ENCODE measurements around the gene PEAK1.

The PEAK1 gene

DNA sequence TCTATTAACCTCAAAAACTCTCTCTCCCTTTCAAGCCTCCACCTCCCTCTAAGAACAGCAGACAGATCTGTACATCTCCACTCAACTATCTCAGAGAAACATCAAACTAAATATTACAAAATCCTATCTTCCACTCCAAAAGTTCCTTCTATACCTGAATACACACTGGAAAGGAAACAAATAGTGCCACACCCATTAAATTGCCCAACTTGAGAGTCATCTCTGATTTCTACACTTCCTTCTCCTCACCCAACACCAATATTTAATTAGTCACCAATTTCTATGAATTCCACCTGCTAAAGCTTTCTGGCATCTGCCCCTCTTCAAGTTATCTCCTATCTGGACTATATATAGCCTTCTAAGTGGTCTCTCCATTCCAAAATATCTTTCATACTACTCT lies 65.8 kb downstream of the PEAK1 start:
- DNase-seq: no peak

DNA sequence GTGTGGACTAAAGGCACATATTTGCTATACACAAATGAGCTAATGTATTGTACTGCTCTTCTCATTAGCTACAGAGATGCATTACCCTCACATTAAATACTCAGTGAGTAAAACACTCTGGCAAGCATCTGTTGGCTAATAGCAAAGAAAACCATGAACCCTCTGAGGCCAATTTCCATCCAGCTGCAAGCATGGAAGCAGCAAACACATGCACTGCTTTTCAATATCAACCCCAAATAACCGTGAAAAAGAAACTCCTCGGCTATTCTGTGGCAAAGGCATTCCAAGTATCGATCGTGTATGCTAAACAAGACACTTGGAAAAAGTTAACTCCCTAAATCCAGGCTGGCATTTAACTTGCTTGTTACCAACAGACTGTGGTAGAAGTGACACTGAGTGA lies 67.0 kb downstream of the PEAK1 start:
- no peak for DNase-seq

DNA sequence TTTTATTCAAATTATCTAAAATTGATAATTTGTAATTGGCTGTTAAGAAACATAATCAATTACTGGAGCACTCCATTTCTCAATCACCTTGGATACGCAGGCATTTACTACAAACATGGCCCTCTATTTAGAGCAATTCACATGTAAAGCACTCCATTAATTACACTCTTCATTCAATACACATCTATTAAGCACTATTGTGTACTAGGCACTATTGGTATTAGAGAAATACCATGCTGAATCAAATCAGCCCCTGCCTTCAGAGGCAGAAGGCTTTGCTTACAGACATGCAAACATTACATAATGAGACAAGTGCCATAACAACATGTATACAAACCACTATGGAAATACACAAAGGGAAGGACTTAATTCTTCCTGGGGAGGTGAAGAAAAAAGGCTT lies 69.1 kb downstream of the PEAK1 start:
- DNase-seq: no peak

DNA sequence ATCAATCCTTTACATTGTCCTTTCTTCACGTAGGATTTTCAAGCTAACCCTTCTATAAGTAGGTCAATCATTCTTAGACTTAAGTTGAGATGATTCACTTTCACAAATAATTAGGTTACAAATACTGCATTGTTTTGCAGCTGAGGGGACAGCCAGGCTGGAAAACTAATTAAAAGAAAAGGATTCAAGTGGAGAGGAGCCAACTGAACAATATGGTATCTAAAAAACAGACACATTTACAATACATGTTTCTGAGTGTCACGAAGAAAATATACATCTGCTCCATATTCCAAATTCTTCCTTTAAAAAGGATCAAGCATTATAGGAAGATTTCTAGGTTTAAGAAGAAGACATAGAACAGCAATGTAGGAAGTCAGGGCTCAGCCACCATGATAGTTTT lies 70.2 kb downstream of the PEAK1 start:
- DNase-seq: no peak

DNA sequence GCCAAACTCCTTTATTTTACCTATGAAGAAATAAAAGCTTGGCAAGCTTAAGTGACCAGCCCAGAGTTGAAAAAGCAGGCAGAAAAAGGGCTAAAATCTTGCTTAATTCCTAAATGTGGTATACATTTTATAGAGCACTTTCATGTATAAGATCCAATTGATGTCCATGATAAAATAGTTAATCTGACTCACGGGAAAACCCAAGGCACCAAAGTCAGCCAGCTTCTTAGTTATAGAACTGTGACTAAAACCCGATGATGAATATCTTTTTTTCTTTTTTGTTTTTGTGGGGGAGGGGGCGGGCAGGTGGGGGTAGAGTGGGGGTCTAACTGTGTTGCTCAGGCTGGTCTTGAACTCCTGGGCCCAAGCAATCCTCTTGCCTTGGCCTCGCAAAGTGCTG lies 71.4 kb downstream of the PEAK1 start:
- no peak for DNase-seq

DNA sequence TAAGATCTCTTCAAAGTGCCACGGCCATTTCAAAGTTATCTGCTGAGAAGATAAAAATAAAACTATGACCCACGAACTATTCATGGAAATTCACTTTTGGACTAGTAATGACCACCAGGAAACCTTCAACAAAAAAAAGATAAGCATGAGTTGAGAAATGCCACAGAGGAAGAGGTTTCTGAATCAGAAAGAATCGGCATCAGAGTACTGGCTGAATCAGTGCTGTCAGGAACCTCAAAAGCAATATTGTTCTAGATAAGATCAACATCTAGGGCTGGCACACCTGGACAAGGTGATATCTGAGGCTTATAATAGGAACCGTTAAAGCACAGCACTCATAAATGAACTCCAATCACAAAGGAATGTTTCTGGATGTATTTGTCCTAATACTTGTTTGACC lies 72.7 kb downstream of the PEAK1 start:
- no peak for DNase-seq

DNA sequence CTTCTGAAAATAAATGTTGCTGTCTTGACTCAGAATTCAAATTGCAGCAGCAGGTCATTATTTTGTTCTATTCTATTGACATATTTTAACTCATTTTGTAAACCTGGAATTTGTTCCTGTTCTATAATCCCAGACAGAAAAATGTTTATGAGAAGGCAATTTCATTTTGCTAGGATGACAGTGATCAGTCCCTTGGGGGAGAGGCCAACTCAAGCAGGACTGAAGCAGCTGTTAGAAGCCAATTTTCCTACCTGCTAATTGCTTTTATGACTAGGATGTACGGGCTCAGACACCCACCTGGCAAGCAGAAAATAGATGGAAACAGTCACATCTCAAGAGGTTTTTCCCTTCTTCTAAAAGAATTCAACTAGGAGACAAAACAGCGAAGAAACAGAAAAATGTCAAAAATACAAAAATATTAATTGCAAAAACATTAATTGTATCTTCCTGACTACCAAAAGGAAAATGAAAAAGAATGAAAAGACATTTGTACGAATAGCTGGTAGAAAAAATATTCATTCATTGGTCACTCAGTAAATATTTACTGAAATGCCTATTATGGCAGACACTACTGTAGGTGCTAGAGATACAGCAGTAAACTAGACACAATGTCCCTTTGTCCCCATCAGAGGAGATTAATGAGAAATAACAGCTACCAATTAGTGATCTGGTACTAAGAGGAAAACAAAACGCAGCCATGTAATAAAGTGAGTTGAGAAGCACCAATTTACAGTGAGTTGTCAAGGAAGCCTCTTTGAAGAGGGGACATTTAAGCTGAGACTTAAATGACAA lies 73.5 kb downstream of the PEAK1 start:
- DNase-seq: no peak

DNA sequence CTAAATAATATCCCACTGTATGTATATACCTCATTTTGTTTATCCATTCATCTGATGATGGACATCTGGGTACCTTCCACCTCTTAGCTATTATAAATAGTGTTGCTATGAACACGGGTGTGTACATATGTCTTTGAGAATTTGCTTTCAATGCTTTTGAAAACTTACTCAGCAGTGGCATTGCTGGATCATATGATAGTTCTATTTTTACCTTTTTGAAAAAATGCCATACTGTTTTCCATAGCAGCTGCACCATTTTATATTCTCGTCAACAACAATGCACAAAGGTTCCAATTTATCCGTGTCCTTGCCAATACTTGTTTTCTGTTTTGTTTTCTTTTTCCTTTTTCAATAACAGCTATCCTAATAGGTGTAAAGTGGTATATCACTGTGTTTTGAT lies 77.1 kb downstream of the PEAK1 start:
- DNase-seq: no peak

DNA sequence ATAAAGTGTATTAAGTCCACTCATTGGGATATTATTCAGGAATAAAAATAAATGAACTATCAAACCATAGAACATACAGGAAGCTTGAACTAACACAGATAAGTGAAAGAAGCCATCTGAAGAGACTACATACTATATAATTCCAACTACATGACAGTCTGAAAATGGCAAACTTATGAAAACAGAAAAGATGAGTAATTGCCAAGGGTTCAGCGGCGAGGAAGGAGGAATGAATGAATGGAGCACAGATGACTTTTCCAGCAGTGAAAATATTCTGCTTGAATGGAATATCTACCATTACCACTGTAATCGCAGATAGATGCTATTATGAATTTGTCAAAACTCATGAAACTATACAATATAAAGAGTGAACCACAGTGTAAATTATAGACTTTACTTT lies 79.7 kb downstream of the PEAK1 start:
- no peak for DNase-seq

DNA sequence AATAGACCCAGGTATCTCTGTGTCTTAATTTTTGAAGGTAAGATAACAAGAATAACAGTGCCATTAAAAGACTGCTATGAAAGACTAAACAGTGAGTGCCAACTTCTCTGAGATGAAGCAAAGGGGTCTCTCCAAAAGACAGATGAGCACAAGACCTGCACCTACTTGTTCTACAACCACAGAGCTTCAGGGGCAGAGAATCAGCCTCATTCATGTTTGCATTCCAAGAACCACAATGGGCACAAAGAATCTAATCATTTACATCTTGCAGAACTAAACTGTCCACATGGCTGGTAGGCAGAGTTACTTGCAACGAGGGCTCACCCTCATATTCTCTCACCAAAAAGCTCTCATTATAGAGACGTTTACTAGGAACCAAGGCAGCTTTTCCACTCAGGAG lies 83.9 kb downstream of the PEAK1 start:
- no peak for DNase-seq

DNA sequence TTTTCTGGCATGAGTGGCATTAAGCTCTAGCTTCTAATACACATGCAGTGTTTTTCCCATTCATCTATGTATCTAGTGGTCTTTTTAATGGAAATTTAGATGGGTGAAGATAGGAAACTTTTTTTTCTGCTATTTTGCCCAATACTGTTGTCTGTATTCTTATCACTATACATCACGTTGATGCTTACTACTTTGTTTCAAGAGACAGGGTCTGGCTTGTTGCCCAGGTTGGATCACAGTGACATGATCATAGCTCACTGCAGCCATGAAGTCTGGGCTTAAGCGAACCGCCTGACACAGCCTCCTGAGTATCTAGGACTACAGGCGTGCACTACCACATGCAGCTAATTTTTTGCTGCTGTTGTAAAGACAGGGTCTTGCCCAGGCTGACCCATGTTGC lies 84.6 kb downstream of the PEAK1 start:
- DNase-seq: no peak

DNA sequence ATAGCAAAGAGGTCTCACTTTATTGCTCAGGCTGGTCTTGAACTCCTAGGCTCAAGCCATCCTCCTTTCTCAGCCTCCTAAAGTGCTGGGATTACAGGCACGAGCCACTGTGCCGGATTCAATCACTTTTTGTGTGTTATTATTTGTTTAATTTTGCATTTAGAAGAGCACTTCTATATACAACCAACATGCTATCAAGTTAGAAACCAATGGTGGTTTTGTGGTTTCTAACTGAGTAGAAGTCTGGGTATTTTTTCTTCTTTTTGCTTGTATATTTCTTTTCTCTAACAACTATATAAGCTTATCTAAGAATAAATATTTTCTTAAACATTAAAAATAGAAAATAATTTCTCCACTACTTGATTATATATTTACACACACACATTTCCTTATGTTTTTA lies 86.7 kb downstream of the PEAK1 start:
- no peak for DNase-seq

DNA sequence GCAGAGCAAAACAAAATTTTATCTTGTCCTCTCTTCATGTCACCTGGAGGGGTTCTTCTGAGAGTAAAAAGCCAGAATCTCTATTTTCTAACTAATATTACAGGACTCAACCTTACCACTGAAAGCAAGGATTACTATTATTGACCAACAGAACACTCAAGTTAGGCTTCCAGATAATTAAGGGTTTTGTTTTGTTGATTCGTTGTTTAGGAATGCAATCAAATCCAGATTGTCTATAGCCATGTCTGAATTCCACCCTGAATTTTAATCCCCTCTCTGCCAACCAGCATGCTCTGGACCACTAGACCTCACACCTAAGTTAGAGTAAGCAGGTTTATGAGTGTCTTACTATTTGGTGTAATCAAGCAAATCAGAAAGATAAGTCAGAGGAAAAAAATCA lies 90.7 kb downstream of the PEAK1 start:
- no peak for DNase-seq

DNA sequence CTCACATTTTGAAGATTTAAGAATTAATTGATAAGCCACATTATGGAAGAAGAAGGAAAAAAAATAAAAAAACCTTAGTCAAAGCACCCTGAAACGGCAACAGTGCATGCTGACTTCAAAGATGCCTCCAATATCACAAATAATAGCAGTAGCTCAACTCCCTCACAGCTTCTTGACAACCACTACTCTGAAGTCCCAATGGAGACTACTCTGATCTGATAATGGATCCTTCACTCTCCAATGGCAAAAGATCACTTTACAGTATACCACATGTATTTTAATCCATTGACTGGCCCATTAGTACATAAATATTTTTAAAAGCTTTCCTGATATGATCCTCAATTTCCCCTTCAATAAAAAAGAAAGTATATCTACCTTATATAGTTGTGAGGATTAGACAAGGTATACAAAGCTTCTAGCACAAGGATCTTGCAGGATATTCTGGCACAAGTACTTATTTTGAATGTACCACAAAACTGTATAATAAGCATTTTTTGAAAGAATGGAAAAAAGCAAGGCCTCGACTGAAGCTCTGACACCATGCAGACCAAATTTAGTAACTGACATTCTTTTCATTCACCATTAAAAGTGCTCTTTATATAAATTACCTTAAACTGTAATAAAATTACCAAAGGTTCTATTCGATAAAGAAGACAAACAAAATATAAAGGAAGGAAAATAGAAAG lies 91.9 kb downstream of the PEAK1 start:
- DNase-seq: no peak

DNA sequence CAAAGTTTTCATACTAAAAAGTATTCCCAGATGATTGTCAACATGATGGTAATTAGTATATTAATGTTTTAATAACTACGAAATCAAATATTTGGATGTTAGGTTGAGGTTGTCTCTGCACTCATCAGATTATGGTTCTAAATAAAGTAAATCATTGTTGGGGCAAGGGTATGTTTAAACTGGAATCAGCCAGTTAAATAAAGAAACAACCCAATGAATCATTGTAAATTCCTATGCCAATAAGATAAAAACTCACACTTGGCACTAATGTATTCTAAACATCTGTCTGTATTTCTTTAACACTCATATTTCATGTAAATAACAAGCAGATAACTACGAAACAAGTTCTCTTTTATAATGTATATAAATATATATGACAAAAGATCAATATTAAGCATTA lies 92.7 kb downstream of the PEAK1 start:
- no peak for DNase-seq

DNA sequence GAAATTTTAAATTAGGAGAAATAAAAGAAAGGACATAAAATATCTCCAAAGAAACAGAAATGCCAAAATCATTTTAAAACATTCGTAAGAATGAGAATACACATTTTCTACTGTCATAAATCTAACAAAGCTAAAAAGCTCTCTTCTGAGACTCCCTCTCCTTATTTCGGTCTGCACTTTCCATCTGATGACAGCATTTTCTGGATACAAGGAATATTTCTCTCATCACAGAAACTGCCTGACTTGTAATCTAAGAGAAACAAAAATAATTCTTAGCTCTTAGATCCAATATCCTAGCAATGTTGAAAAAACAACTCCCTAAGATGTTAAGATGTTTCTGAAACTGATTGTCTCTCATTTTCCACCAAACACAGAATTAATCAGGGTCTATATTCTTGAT lies 93.5 kb downstream of the PEAK1 start:
- no peak for DNase-seq

DNA sequence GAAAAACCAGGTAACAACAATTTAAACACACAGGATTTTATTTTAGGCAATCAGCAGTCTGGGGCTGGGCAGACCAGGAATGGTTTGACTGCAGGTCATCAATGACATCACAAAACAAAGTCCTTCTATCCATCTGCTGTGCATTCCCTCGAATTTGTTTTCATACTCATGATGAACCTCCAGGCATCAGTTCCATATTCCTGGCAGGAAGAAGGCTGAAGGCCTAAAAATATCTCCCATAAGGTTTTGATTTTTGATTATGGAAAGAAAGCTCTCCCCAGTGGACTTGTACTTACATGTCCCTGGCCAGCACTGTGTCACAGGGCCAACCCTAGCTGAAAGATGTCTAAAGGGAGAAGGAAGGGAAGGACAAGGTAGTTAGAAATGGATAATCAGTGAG lies 107.4 kb downstream of the PEAK1 start:
- no peak for DNase-seq

DNA sequence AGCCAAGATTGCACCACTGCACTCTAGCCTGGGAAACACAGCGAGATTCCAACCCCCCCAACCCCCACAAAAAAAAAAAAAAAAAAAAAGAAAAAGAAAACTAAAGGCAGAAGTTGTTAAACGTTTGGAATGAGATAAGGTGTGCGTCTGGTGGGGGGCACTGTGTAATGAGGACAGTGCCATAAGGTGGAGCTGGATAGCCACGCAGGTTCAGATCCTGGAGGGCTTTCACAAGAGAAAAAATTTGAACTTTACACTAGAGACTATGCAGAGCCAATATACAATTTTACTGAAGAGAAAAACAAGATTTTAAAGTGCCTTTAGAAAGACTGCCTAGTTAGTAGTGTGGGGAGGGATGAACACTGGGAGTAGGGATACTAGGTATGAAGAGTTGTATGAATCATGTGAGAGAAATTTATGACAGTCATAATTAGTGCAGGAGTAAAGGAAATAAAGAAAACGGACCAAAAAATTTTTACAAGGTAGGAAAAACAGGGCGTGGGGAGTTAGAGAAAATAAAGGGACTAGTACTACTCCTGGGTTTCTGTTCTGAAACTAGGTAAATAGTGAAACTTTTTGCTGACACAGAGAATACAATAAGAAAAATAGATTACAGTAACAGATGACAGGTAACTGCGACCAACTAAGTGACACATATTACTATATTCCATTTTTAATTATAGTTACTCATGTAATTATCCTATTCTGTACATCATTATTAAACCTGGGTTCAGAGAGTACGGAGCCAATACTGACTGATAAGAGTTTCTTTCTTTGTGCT lies 108.1 kb downstream of the PEAK1 start:
- DNase-seq: no peak

DNA sequence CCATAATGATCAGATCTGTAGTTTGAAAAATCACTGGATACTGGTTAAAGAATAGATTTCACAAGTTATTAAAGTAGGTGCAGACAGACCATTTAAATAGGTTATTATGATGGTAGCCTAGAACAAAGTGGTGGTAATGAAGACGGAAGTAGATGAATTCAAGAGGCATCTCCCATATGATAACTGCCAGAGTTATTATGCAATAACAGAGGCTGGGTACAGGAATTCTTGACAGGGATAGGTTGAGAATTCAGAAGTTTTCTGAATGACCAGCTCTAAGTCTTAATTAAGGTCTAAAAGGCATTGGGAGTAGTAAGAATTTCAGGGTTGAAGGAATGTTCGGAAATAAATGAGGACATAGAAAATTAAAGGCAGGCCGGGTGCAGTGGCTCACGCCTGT lies 108.9 kb downstream of the PEAK1 start:
- no peak for DNase-seq

DNA sequence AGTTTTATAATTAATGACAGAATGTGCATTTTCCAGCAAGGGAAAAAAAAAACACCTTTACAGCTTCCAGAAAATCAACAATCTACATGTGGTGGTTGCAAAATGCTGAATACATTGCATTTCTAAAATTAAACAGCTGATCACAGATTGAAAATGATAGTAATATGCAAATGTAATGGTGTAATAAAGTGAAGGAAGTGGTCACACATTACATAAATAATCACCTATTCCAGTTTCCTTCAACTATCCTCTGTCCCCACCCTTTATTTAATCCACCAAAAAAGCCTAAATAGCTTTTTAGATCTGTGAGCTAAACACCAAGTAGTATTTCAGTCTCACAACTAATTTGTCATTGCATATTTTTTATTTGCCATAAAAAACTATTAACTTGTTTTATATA lies 110.5 kb downstream of the PEAK1 start:
- no peak for DNase-seq

DNA sequence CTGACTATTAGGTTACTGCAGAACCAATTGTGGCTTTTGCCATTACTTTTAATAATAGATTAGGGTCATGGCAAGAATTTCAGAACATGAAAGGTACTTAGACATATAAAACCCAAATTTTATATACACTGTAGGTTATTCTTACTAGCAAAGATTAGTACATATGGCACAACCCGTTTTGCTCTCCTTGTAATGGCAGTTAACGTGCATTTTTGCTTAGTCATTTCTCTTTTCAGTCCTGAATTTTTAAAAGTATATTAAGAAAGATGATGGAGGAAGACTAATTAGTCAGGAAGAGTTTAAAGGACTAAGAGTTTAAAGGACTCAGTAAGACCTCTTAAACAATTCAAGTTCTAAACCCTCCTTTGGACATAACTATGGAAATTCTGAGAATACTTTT lies 114.0 kb downstream of the PEAK1 start:
- no peak for DNase-seq

DNA sequence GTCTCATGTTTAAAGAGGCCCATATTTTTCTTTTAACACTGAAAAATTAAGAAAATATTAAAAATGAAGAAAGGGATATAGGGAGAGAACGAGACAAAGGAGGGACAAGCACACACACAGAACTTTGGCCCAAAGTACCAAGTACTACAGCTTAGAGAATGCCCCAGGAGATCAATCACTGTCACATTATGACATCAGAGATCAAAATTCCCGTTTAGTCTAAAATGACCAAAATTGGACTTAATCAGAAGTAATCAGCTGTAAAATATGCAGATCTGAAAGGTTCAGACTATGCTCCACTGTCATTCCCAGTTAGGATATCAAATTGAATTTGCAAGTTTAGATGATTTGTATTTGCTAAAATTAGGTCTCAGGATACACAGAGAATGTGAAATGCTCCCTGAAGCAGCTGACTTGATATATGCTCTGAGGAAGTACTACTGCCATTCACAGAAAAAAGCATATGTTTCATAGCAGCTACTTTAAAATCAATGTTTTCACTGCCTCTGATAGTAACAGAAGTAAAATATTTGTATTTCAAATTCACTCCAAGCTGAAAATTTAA lies 123.0 kb downstream of the PEAK1 start:
- DNase-seq: no peak

DNA sequence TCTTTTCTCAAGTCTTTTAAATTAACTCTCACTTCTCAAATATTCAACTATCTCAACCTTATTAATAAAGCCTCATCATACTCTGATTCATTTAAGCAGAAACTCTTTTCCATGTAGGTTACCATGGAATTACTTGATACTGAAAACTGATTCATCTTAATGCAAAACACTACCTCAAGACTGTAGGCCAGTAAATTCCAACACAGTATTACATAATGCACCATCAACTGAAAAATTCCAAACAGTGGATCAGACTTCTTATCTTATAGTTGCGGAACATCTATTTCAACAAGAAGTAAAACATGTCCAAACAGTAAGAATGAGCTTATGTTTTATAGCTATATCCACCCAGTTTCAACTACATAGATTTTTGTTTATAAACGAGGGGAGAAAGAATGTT lies 124.5 kb downstream of the PEAK1 start:
- no peak for DNase-seq
